ENCODE data around the gene PVALEF.

DNA sequence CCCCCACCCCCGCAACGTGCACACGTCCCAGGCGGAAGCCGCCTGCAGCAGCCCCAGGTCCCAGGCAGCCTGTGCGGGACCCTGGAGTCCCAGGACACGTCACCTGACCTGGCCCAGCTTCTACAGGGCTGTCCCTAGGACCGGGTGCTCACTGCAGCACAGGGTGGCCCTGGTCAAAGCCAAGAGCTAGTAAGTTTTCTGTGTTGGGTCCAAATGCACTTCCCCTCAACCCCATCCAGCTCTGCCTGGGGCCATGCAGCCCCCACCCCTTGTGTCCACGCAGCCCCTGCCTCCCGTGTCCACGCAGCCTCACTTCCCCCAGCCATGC is 22.1 kb upstream of the PVALEF start:
- no peak for TF ChIP-seq YY1 (IDR thresholded peaks at IDR 0.05; ENCODE audit: insufficient read depth, insufficient read length)
- no peak for TF ChIP-seq SUZ12 (IDR thresholded peaks at IDR 0.05; ENCODE audit: extremely low read depth, insufficient read depth, insufficient read length)

Data from NT2/D1 (cell line).